ENCODE data around the gene CMSS1. TPM values are rescaled to one million over a fixed set of nuclear protein-coding genes. Genes with fewer than 3 reads are reported as not detected.

CMSS1 gene
- total RNA-seq, 4 donors from 2014 or later = 23.2 to 89.5 (median 67.6) TPM

DNA sequence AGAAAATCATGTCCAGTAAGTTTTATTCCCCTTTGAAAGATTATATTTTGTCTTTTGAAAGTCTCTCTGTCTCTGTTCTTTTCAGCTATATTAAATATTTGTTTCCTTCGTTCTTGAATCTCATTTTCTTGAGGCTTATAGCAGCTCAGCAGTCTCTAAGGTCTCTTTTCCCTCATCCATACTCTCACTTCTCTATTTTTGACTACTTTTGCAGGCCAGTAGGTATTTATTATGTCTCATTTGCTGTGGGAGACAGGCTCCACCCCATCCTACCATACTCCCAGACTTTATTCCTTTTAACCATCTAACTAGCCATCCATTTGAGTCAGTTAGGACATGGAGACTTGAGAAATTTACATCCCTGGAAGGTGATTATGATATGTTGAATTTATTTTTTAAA, 225.6 kb downstream of the CMSS1 start:
- intact Hi-C loops (cut with DNase I; ENCODE audit: low total_unique reads) = no loop called here
- DNase-seq (no peak), ATAC-seq (no peak)
- Histone ChIP-seq H3K27ac (peak overlapping the region; percentile 87 to 94 (median 88)), H3K4me3 (no peak overlapping the region), H3K4me1 (peaks cover 74 to 80% of the 10 kb centered on the region in 2 donors), H3K27me3 (no peaks in the 10 kb centered on the region), H3K36me3 (no peaks in the 10 kb centered on the region), H3K9me3 (no peaks in the 10 kb centered on the region)
- TF ChIP-seq POLR2A (IDR thresholded peaks at IDR 0.05) (no peak), CTCF (IDR thresholded peaks at IDR 0.05 in 4 of 5, conservative IDR thresholded peaks at IDR 0.05 in 1 of 5) (no peak)
- in situ Hi-C loops (cut with MboI; ENCODE audit: low sequenced_read_pairs in 4 of 4) = no loop called here

- H3K36me3 ChIP-seq = no peaks in the 10 kb centered on the region
- DNase-seq = no peak
- H3K27ac ChIP-seq = peak overlapping the region; percentile 87 to 94 (median 88)
- TF ChIP-seq CTCF (IDR thresholded peaks at IDR 0.05 in 4 of 5, conservative IDR thresholded peaks at IDR 0.05 in 1 of 5) = no peak
- TF ChIP-seq POLR2A (IDR thresholded peaks at IDR 0.05) = no peak
- no peak for ATAC-seq
- H3K4me3 ChIP-seq = no peak overlapping the region
- no peaks in the 10 kb centered on the region for H3K27me3 ChIP-seq
- peaks cover 82 to 86% of the 10 kb centered on the region in 2 donors for H3K4me1 ChIP-seq
- no peaks in the 10 kb centered on the region for H3K9me3 ChIP-seq
- intact Hi-C loops (cut with DNase I; ENCODE audit: low total_unique reads) (no loop called here), in situ Hi-C loops (cut with MboI; ENCODE audit: low sequenced_read_pairs in 4 of 4) (no loop called here)
These were observed 226.7 kb downstream of the CMSS1 start for GRCh38 chr3:100044369-100044768.

DNA sequence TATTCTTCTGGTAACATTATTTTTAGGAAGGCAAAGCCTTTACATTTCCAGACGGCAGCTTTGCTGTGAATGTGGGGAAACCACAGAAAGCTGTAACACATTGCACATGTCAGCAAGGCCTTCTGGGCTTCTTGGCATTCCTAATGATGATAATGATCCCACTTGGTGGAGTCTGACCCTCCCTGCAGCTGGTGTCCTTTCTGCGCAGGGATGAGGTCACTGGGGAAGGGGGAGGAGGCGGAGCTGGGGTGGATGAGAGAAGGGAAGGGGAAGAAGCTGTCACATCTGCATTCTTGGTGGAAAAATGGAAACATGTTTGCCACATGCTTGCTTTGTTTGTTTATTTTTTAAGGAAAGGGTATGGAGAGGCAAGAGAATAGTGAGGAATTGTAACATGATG, 228.0 kb downstream of the CMSS1 start:
- TF ChIP-seq POLR2A (IDR thresholded peaks at IDR 0.05) = peak in 1 of 2 donors; percentile 35
- no peak for TF ChIP-seq CTCF (IDR thresholded peaks at IDR 0.05 in 4 of 5, conservative IDR thresholded peaks at IDR 0.05 in 1 of 5)
- intact Hi-C loops (cut with DNase I; ENCODE audit: low total_unique reads) (loop anchor here (5.0 kb wide), 1 partner anchor 168 kb away; no protein-coding TSS in a partner anchor), in situ Hi-C loops (cut with MboI; ENCODE audit: low sequenced_read_pairs in 4 of 4) (no loop called here)
- DNase-seq (peak; percentile 26 to 74), ATAC-seq (peak in 1 of 2 donors; percentile 8)
- Histone ChIP-seq H3K4me1 (peaks cover 78 to 83% of the 10 kb centered on the region in 2 donors), H3K27me3 (no peaks in the 10 kb centered on the region), H3K9me3 (no peaks in the 10 kb centered on the region), H3K36me3 (no peaks in the 10 kb centered on the region), H3K27ac (peak overlapping the region; percentile 87 to 94 (median 88)), H3K4me3 (no peak overlapping the region)

GRCh38 chr3:100046986-100047385, 229.3 kb downstream of the CMSS1 start:
- intact Hi-C loops (cut with DNase I; ENCODE audit: low total_unique reads) (loop anchor here (5.0 kb wide), 1 partner anchor 170 kb away; no protein-coding TSS in a partner anchor), in situ Hi-C loops (cut with MboI; ENCODE audit: low sequenced_read_pairs in 4 of 4) (no loop called here)
- no peak for TF ChIP-seq CTCF (IDR thresholded peaks at IDR 0.05 in 4 of 5, conservative IDR thresholded peaks at IDR 0.05 in 1 of 5)
- no peak for TF ChIP-seq POLR2A (IDR thresholded peaks at IDR 0.05)
- Histone ChIP-seq H3K36me3 (no peaks in the 10 kb centered on the region), H3K9me3 (no peaks in the 10 kb centered on the region), H3K27me3 (no peaks in the 10 kb centered on the region), H3K4me1 (peaks cover 65 to 70% of the 10 kb centered on the region in 2 donors), H3K27ac (peak overlapping the region; percentile 87 to 94 (median 88)), H3K4me3 (peak overlapping the region; percentile 24 to 39 (median 32))
- DNase-seq = no peak
- no peak for ATAC-seq
